GM12874 (cell line): Measurements from ENCODE around the gene SLC8A2.

ENCODE experiments used
- TF ChIP-seq, protein P1 (sequence below): IDR thresholded peaks from 2 replicates; pipeline ENCODE4 v1.5.1; 2011; ENCODE audit warnings: low read depth, mild to moderate bottlenecking, control low read depth, low read length, moderate library complexity; ENCODE audit not compliant: insufficient read depth

Gene SLC8A2

DNA sequence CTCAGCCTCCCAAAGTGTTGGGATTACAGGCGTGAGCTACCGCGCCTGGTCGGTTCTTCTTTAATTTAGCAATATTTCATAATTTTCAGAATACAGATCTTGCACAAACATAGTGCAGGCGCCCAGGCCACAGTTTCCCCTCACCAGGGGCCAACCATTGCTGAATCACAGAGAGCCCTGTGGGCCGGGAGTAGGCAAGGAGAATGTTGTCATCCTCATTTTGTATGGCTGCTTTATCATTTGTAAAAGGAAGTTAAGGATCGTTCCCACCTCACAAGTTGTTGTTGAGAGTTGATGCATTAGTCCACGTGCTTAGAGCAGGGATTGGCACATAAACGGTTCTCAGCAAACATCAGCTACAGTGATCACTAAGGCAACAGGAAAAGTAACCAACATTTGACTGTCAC is 82.5 kb downstream of the SLC8A2 start:
- TF ChIP-seq, protein P1, sequence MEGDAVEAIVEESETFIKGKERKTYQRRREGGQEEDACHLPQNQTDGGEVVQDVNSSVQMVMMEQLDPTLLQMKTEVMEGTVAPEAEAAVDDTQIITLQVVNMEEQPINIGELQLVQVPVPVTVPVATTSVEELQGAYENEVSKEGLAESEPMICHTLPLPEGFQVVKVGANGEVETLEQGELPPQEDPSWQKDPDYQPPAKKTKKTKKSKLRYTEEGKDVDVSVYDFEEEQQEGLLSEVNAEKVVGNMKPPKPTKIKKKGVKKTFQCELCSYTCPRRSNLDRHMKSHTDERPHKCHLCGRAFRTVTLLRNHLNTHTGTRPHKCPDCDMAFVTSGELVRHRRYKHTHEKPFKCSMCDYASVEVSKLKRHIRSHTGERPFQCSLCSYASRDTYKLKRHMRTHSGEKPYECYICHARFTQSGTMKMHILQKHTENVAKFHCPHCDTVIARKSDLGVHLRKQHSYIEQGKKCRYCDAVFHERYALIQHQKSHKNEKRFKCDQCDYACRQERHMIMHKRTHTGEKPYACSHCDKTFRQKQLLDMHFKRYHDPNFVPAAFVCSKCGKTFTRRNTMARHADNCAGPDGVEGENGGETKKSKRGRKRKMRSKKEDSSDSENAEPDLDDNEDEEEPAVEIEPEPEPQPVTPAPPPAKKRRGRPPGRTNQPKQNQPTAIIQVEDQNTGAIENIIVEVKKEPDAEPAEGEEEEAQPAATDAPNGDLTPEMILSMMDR: no peak

DNA sequence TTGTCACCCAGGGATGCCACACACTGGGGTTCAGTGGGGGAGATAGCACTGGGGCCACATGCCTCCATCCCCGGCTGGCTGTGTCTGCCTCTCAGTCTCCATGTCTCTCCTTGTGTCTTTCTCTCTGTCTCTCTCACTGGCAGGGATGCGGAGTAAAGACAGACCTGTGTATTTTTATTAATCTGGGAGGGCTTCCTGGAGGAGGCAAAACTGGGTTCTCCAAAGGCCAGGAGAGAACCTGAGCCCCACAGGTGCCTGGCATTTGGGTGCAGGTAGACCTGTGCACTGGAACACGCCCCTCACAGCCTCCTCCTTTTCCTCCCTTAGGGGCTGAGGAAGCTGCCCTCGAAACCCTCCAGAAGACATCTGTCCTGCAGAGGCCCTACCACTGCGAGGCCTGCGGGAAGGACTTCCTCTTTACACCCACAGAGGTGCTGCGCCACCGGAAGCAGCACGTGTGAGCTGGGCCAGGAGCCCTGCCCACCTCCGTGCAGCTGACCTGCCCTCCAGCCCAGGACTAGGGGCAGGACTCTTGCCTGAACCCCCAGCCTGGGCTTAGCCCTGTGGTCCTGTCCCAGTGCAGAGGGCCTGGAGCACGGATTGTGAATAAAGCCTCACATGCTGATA is 89.9 kb downstream of the SLC8A2 start:
- TF ChIP-seq, protein P1: no peak

DNA sequence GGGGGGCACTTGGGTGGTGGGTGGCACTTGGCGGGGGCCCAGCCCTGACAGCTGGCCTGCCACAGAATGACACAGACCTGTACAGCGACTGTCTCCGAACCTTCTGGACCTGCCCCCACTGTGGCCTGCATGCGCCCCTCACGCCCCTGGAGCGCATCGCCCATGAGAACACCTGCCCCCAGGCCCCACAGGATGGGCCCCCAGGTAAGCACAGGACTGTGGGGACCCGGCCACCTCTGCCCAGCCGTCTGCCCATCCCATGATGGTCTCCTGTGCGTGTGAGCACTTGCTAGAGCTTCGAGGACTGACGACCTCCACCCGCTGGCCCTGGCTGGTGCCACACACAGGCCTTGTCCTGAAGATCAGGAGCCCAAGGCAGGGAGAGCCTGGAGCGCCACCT is 90.6 kb downstream of the SLC8A2 start:
- TF ChIP-seq, protein P1: no peak

DNA sequence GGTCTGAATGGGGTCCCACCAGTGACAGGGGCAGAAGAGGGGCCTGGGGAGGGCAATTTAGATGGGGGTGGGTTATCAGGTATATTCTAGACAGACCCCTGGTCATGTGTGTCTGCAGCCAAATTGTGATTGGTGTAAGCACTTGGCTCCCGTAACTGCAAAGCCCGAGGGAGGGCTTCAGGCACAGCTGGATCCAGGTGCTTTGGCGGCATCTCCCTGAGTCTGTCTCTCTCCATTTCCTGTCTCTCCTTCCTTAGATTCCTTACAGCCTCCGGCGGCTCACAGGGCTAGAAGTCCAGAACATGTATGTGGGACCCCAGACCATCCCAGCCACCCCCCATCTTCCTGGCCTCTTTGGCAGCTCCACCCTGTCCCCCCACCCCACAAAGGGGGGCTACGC is 91.1 kb downstream of the SLC8A2 start:
- TF ChIP-seq, protein P1: no peak

DNA sequence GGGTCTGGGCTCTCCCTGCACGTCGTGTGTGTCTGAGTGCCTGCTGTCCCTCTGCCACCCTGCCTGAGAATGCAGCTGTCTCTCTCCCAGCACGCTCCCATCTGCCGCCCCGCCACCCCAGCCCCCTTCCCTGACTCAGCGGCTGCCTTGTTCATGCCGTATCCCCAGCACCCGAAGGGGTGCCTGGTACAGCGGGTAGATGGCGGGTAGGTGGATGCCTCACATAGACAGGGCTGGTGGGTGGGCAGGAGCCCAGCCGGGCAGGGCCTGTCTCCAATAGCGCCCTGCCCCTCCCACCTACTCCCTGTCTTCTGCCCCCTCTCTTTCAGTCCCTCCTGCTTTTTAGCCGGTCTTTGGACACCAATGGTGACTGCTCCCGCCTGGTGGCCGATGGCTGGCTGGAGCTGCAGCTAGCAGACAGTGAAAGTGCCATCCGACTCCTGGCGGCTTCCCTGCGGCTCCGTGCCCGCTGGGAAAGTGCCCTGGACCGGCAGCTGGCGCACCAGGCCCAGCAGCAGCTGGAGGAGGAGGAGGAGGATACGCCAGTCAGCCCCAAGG is 92.2 kb downstream of the SLC8A2 start:
- TF ChIP-seq, protein P1: no peak

DNA sequence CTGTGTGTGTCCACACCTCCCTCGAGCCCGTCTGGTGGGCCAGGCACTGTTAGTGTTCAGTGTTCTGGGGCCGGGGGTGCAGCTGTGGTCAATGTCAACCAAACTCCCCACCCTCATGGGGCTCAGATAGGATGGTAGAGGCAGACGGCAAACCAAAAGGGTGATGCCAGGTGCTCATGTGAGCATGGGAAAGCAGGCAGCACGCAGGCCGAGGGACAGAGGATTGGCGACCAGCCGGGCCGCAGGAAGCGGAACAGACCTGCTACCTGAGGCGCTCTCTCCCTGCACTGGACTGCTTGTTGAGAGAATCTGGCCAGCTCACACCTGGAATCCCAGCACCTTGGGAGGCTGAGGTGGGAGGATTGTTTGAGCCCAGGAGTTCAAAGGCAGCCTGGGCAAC is 93.4 kb downstream of the SLC8A2 start:
- TF ChIP-seq, protein P1: no peak
